ENCODE measurements around the gene WDR83.
"Not testable (repeated sequence)": the region's sequence is repeated elsewhere in the genome, so short reads cannot be mapped to it uniquely, and the experiment has no call there.

Gene WDR83

GRCh38 chr19:12666265-12667048 lies at the start of gene WDR83, which contains the start of gene MAN2B1:
WDR83 (plus strand) TSS chr19:12666807; CDS start chr19:12669791, 2,984 bp downstream.
MAN2B1 (minus strand) TSS chr19:12666742; CDS start chr19:12666701, 41 bp downstream.
- intact Hi-C loops (cut with DNase I; ENCODE audit: low total_unique reads): no loop called here
- peaks cover 9 to 47% (median 28%) of the 10 kb centered on the region in 3 donors for H3K36me3 ChIP-seq
- peak within 1 kb of the TSS; percentile 60 to 83 for H3K4me3 ChIP-seq
- H3K4me1 ChIP-seq: peaks cover 0 to 53% (median 38%) of the 10 kb centered on the region in 4 donors
- peak; percentile 76 to 88 for DNase-seq
- H3K27ac ChIP-seq: peak within 1 kb of the TSS; percentile 47 to 93
- peak in 1 of 2 experiments; percentile 4 for TF ChIP-seq CTCF (IDR thresholded peaks at IDR 0.05)
- H3K9me3 ChIP-seq: no peaks in the 10 kb centered on the region
- H3K27me3 ChIP-seq: no peaks in the 10 kb centered on the region

- DNase-seq: no peak
- Histone ChIP-seq H3K27me3 (no peaks in the 10 kb centered on the region), H3K9me3 (no peaks in the 10 kb centered on the region), H3K27ac (no peak overlapping the region), H3K36me3 (peaks cover 0 to 36% (median 26%) of the 10 kb centered on the region in 3 donors), H3K4me3 (no peak overlapping the region), H3K4me1 (peaks cover 0 to 73% (median 35%) of the 10 kb centered on the region in 4 donors)
- TF ChIP-seq CTCF (IDR thresholded peaks at IDR 0.05): no peak
- intact Hi-C loops (cut with DNase I; ENCODE audit: low total_unique reads): no loop called here
Measured at GRCh38 chr19:12617646-12618045, 49.0 kb upstream of the WDR83 start.

GRCh38 chr19:12621253-12622024 lies 45.2 kb upstream of the WDR83 start:
- peaks cover 31 to 41% (median 34%) of the 10 kb centered on the region in 3 donors for H3K36me3 ChIP-seq
- H3K27me3 ChIP-seq; DNase-seq; H3K9me3 ChIP-seq; H3K4me3 ChIP-seq; intact Hi-C loops (cut with DNase I; ENCODE audit: low total_unique reads); H3K27ac ChIP-seq: not testable (repeated sequence)
- peaks cover 0 to 48% (median 18%) of the 10 kb centered on the region in 4 donors for H3K4me1 ChIP-seq

GRCh38 chr19:12623361-12624031 lies 43.1 kb upstream of the WDR83 start:
- intact Hi-C loops (cut with DNase I; ENCODE audit: low total_unique reads): no loop called here
- TF ChIP-seq CTCF (IDR thresholded peaks at IDR 0.05): no peak
- peaks cover 52 to 56% (median 54%) of the 10 kb centered on the region in 3 donors for H3K36me3 ChIP-seq

GRCh38 chr19:12626958-12627357 lies 39.6 kb upstream of the WDR83 start:
- Histone ChIP-seq H3K4me1 (peaks cover 0 to 13% (median 2%) of the 10 kb centered on the region in 4 donors), H3K27me3 (no peaks in the 10 kb centered on the region), H3K27ac (no peak overlapping the region), H3K36me3 (peaks cover 80 to 85% (median 81%) of the 10 kb centered on the region in 3 donors), H3K9me3 (peaks cover 0 to 11% (median 6%) of the 10 kb centered on the region in 3 donors), H3K4me3 (no peak overlapping the region)
- intact Hi-C loops (cut with DNase I; ENCODE audit: low total_unique reads): no loop called here
- no peak for DNase-seq
- no peak for TF ChIP-seq CTCF (IDR thresholded peaks at IDR 0.05)

More at GRCh38 chr19:12623361-12624031, 43.1 kb upstream of the WDR83 start:
- Histone ChIP-seq H3K27ac (no peak overlapping the region), H3K4me1 (peaks cover 0 to 27% (median 8%) of the 10 kb centered on the region in 4 donors), H3K9me3 (peaks cover 0 to 11% (median 6%) of the 10 kb centered on the region in 3 donors), H3K4me3 (no peak overlapping the region), H3K27me3 (no peaks in the 10 kb centered on the region)
- no peak for DNase-seq

All from tibial artery (tissue), 4 donors.